GM21526 (cell line): ENCODE data around the gene PHF2.

Source experiments
- ATAC-seq: cut with Tn5 transposase; IDR thresholded peaks from one replicate; pipeline ENCODE4 v1.9.1; 2021; ENCODE audit warnings: moderate library complexity; ENCODE audit not compliant: unreplicated experiment, low FRiP score

The PHF2 gene

DNA sequence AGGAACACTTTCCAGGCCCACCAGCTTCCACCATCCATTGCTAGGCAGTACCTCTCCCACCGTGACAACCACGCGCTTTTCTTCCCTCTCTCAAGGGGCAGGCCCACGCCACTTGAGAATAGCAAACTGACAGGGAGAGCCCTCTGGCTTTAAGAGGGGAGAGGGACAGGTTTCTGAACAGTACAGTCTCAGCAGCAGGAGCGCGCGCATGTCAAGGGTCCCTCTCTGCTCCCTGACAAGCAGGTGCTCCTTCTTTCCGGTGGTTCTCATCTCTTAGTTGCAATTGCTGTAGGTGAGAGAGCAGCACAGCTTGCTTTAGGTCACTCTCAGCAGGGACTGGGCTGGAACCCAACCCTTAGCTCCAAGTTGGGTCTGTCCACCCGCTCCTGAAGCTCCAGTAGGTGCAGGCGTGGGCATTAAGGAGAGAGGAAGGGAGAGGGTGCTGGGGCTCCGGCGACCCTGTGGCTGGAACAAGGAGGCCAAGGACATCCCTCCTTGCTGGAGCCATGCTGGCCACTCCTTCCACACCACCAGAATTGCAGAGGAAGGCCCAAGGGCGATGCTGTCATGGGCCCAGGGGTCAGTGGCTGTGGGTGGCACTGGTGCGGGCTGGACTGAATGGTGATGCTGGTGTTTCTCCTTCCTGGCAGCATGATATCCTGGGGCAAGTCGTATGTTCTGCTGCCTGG, 9.0 kb upstream of the PHF2 start:
- no peak for ATAC-seq

DNA sequence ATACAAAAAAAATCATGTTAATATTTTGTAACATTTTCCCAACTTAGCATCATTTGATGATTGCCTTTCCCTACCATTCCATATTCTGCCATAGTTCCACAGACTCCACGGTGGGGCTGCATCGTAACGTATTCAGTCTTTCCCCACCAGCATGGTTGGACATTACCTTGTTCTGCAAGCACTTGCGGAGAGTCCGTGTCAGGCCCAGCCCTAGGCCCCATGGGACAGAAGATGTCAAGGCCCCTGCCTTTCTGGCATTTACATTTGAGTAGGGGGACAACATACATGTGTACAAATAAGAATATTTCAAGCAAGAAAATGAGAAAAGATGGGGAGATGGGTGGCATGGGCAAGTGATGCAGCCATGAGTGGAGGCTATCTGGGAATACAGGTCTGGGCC, 8.2 kb upstream of the PHF2 start:
- ATAC-seq: no peak

DNA sequence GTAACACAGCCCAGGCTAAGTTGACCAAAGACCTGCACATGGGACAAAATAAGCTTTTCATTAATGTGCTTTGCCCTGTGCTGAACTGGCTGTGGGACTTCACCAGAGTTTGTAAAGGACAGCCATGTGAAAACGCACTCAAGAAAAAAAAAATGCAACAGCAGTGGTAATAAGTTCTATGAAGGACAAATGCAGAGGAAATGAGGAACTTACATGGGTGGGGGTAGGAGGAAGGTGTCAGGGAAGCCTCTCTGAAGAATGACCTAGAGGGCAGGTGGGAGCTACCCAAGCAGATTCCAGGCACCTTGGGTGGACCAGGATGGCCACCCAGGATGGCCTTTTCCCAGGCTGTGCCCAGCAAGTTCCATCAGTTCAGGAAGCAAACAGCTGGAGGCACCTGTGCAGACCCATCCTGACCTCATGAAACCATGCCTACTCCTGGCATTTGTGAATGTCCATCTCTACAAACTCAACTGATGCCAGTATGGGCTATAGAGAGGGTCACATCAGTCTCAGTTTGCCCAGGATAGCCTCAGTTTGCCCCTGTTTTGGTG, 6.7 kb upstream of the PHF2 start:
- no peak for ATAC-seq

DNA sequence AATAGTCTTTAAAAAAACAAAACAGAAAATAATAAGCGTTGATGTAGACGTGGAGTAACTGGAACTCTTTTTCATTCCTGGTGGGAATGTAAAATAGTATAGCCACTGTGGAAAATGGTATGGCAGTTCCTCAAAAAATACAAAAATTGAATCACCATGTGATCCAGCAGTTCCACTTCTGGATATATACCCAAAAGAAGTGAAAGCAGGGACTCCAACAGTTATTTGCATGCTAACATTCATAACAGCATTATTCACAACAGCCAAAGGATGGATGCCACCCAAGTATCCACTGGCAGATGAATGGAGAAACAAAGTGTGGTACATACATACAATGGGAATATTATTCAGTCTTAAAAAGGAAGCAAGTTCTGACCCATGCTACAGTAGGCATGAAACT, 4.2 kb upstream of the PHF2 start:
- ATAC-seq: no peak

DNA sequence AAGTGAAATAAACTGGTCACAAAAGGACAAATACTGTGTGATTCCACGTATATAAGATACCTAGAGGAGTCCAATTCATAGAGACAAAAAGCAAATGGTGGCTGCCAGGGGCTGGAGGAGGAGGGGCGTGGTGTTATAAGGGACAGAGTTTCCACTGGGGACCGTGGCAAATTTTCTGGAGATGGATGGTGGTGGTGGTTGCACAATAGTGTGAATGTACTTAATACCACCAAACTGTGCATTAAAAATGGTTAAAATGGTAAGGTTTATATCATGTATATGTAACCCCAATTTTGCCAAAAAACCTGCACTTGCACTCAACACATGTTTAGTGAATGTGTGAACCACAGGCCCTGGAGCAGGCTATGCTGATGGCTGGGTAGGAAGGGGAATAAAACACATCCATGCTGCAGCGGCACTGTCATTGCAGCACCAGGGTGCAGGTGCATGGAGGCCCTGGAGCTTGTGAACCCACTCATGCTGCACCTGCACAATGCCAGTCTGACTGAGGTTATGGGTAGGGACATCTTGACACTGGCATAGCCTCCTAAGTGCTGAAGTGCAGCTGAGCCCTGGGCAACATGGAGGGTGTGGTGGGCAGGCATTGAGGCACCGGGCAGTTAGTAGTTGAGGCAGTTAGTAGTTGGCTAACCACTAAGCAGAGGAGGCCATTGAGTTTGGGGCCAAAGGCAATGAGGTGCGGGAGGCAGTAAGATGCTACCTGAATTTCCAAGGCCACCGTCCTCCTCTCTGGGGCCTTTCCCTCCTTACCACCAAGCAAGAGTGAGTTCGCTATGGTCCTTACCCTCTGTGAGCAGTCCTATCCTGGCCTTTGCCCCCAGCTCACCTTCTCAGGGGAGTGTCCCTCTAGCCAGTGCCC, 3.5 kb upstream of the PHF2 start:
- ATAC-seq: no peak

DNA sequence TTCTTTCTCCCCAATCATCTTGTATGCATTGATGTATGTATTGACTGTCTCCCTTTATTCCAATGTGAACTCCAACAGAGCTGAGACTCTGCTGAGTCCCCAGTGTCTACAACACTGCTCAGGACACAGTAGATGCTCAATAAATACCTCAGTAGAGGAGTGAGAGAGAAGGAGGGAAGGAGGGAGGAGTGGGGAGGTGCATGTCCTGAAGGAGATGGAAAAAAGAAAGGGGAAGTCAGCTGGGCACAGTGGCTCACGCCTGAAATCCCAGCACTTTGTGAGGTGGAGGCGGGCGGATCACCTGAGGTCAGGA, 2.9 kb upstream of the PHF2 start:
- ATAC-seq: no peak

DNA sequence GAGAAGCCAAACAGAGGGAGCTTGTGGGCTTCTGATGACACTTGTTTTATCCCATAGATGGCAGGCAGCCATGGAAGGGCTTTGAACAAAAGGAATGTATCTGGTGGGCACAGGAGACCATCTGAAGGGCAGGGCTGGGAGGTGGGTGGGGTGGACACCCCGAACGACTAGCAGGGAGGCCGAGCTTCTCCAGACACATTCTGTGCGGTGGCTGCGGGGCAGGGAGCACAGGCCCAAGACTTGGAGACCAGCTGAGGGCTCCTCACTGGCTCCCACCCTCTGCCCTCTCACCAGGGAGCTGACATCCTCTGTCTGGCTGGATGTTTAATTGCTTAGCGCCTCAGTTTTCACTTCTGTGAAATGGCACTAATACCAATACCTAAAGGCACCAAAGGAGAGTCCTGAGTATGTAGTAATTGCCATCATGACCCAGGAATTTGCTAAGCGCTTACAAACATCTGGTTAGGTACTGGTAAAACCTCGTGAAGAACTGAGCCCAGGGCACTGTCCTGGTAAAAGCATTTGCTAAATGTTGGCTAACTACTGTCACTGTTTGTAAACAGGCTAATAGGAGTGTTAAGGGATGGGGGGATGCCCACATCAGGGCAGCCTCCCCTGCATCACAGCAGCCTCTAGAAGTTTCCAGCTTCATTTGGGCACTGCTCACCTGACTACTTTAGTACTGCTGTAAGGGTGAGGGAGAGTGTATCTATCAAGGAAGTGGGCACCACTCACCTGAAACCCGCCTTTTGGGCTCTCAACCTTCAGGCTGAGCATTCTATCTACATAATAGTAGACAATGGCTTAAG, 2.1 kb upstream of the PHF2 start:
- no peak for ATAC-seq

DNA sequence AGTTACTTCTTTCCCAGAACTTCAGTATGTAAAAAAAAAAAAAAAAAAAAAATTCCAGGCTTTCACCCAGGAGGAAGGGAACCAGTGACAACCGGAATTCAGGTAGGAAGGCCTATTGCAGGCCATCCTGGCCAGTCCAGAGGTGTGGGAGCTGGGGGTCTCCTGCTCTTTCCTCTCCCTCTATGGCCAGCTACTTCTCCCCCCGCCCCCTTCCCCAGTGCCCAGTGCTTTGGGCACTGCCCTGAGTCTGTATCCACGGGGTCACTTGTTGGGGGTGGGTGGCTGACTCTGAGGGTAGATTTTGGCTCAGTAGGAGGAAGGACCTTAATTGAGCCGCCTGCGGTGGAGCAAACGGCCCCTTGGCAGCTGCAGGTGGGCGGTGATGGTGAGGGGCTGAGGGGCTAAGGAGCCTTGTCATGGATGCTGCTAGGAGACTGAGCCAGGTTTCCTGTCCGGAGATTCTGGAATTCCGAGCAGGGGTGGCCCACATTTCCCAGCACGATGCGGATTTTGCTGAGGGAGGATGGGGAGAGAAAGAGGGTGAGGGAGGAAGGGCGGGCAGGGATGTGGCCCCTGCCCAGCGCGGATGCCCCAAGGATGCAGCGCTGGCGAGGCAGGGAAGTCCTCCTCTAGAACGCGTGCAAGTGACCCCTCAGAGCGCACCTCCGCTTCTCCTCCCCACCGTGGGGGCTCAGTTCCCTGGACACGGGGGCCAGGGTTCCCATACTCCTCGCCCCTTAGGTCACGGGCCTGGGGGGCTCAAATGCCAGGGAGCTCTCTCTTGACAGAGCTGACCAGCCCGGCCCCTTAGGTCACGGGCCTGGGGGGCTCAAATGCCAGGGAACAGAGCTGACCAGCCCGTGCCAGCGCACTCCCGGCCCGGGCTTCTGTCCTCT, 1.2 kb upstream of the PHF2 start:
- no peak for ATAC-seq

DNA sequence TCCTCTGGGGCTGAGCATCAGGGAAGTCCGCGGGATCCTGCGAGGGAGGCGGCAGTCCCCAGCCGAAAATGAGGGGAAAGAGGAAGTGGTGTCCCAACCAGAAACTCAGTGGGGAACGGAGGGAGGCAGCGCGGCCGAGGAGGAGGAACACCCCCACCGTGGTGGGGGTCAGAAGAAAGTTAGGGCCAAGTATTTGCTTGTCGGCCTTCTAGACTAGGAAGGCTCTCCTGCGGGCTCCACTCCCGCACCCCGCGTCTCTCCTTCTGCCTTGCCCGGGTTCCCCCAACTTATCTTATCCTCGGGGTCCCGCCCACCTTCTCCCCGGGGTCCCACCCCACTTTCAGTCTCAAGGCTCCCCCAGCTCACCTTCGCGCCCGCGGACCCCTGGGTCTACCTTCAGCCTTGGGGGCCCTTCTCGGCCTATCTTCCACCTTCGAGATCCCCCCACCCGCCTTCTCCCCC, 557 bp upstream of the PHF2 start:
- no peak for ATAC-seq

DNA sequence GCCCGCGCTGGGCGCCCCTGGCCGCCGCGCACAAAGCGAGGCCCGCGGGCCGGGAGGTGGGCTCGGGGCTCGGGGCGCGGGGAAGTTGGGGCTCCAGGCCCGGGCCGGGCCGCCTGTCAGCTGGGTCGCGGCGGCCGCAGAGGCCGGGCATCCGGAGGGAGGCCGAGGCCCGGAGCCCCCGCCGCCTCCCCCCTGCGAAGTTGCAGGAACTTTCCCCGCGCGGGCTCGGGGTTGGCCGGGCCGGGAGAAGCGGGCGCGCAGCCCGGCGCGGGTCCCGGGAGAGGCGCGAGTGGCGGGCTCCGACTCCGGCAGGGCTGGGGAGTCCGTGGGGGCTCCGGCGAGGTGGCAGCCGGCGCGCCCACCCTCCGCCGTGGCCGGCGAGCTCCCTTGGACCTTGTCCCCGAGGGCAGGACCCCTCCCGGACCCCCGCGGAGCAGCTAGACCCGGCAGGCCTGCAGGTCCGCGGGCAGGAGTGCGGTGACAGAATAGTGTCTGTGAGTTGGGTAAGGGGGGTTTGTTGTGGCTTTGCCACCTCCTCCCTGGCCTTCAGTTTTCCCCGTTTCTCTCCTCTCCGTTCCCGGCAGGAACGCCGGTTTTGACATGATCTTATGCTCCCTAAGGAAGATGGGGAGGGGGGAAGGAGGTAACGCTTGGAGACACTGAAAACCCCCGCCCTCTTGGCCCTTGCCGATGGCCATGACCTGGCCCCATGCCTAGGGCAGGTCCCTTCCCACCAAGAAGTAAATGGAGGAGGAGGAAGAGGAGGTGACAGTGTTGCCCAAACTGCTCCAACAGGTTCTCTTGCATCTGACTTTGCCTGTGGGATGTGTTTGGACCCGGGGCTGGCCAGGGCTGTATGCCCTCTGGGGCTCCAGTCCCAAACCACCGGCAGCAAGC, 942 bp downstream of the PHF2 start:
- ATAC-seq: no peak

DNA sequence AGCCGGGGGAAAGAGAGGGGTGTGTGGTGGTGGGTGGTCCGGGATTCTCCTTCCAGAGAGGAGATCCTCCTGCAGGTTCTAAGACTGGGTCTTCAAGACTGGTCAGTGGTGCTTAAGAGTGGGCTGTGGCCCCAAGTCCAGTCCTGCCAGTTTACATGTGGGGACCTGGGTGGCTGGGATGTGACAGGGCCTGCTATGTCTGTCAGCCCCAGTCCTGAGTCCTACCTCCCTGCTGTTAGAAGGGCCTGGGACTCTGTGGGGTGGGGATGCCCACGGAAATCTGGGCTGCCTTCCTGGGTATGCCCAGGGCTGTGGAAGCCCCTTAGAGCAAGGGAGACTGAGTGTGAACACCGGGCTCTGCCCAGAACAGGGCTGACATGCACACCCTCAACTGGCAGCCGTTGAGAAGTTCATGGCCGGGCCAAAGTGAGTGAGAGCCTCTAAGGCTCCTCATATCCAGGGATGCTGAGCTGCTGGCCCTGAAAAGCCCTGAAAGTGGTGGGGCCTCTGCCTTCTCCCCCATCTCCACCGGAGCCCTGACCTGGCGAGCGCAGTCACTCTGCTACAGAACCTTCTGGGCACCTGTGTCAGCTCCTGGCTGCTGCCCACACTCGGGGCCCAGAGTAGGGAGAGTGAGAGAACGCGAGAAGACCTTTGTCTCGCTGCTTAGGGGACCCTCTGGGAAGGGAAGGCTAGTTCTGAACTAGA, 1.7 kb downstream of the PHF2 start:
- no peak for ATAC-seq

DNA sequence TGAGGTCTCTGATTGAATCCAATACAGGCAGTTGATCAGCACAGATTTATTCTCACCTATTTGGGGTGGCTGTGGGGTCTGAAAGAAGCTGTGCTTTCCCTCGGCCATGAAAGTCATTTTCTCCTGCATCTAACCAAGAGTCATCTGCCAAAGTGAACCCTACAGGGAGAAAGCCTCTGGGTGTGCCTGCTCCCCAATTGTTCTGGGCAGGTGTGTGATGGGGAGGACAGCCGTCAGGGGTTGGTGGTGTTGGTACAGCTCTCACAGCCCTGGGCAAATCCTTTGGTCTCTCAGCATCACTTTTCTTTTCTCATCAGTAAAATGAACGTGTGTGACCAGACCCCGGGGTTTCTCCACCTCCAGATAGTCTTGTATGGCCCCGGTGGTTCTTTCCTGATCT, 2.5 kb downstream of the PHF2 start:
- ATAC-seq: no peak

DNA sequence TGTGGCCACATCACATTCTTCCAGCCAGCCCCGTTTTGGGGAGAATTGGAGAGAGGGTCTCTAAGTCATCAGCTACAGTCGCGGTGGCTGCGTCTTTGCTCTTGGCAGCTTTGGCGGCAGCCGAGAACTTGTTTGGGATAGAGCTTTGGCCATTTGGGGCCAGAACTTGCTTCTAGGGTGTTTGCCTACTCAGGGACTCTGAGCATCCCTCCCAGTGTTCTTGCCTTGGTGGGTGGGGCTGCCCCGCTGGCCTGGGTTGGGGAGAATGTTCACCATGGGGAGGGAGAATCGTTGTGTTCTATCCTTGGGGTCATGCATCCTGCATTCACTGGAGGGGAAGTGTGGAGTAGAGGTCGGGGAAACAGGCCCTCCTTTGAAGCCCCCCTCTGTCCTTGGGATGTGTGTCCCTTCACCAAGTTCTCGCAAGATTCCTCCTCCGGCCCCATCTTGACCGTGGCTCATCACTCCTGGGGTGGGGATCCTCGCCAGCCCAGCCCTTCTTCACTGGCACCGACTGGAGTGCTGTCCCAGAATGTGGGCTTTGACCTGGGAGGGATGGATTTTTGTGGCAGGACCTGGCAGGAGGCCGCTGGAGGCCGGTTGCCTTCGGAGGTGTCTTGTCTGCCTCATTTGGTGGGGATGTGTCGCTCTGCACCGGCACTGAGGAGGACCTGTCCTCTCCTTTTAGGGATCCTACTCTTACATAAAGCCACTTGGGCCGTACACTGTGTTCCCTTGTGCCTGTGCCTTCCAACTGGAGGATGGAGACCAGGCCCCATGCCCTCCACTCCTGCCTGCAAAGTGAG, 3.5 kb downstream of the PHF2 start:
- no peak for ATAC-seq

DNA sequence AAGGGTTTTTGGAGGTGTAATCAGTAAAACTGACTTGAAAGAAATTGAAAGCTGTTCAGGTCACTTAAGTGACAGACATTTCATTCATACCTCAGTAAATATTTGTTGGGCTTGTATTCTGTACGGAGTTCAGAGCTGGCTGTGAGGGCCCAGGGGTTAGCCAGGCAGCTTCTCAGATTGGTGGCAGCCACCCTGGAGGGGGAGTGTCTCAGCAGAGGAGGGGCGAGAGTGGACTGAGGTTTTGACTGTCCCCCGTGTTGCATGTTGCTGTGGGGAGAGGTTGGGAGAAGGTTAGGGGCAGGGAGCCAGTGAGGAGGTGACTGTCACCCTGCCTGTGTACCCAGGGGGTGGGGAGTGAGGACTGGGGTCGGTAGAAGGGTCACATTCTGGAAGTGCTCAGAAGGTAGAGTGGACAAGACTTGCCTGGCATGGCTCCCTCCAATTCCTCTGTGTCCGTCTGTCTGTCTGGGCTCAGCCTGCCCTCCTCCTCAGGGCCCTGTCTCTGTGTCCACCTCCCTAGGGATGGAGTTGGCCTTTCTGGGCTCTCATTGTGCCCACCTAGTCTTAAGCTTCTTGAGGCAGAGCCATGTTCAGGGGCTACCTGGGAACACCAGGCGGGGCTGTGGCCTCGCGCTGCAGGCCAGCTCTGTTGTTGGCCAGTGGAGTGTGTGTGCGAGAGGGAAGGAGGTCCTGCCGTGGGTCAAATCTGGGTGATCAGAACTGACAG, 4.4 kb downstream of the PHF2 start:
- no peak for ATAC-seq

DNA sequence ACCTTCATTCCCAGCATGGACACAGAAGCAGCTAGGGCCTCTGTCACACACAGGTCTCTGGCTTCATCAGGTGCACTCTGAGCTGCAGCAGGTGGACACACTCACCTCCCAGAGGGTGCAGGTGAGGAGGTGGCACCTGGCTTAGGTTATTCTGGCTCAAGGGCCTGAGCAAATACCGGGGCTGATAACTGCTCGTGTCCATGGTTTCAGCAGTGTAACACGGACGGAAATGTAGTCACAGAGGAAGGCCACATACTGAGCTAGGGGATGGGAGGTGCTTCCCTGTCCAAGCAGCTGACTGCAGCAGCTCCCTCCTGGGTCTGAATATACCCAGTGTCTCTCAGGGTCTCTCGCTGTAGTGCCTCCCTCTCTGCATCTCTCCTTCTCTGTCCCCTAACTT, 5.7 kb downstream of the PHF2 start:
- ATAC-seq: no peak

DNA sequence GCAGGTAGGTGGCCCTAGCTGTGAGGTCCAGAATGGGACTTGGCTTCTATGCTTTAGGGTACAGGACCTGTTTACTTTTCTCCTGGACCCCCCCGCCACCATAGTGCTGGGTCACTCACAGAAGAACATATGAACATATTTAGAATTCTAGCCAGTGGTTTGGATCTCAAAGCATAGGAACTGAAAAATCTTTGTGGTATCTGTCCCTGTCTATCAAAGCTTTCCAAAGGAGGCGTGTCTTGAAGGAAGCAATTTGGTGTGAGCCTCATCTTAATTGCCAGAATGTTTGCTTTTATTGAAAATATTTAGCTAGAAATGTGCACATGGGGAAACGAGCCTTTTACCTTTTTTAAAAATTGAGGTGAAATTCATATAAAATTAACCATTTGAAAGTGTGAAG, 6.2 kb downstream of the PHF2 start:
- no peak for ATAC-seq

DNA sequence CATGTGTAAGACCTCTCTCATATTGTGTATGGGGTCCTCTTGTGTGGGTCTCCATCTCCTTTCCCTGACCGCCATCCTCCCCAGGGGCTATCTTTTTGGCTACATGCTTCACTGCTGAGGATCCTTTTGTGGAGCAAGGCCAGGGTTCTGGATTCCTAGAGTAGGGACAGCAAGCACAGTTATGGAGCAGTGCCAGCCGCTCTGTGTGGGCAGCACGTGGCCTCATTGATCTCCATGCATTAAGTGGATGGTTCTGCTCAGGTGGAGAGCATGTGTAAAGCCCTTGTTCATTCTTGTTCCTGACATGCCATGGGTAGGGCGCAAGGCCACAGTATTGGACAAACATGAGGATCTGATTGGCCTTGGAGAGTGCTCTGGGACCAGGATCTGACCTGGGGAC, 8.9 kb downstream of the PHF2 start:
- no peak for ATAC-seq
